HepG2 (cell line): ENCODE data around the gene LRRC27. TPM values are rescaled to one million over a fixed set of nuclear protein-coding genes. Genes with fewer than 3 reads are reported as not detected.
A peak's percentile ranks its signal among the peaks of the same experiment; 100 is the strongest.

Experiments used
- IRX3 ChIP-seq: sonication (generic); formaldehyde crosslinking; IDR thresholded peaks from 2 replicates; pipeline ENCODE4 v1.8.1; 2023; ENCODE audit warnings: mild to moderate bottlenecking, low read depth, missing genetic modification reagents, borderline replicate concordance
- KLF13 ChIP-seq: sonication (generic); formaldehyde crosslinking; IDR thresholded peaks from 2 replicates; pipeline ENCODE4 v1.4.0; 2020; ENCODE audit warnings: mild to moderate bottlenecking, missing genetic modification reagents
- LBX2 ChIP-seq: sonication (generic); formaldehyde crosslinking; IDR thresholded peaks from 2 replicates; pipeline ENCODE4 v1.5.0; 2020; ENCODE audit warnings: missing genetic modification reagents, mild to moderate bottlenecking, borderline replicate concordance
- MATR3 ChIP-seq: sonication (generic); formaldehyde crosslinking; IDR thresholded peaks from 2 replicates; pipeline ENCODE4 v1.4.0; 2020; ENCODE audit warnings: missing genetic modification reagents
- NCOA1 ChIP-seq: sonication (generic); formaldehyde crosslinking; IDR thresholded peaks from 2 replicates; pipeline ENCODE4 v1.9.0; 2021; ENCODE audit warnings: missing genetic modification reagents
- NR0B2 ChIP-seq: sonication (generic); formaldehyde crosslinking; IDR thresholded peaks from 2 replicates; pipeline ENCODE4 v1.4.0; 2020; ENCODE audit warnings: mild to moderate bottlenecking, missing genetic modification reagents
- SIN3B ChIP-seq: fragments of 150-350 bp; IDR thresholded peaks from 2 replicates; pipeline ENCODE4 v1.6.1; 2014; ENCODE audit warnings: low read length
- SMAD1 ChIP-seq: sonication (generic); formaldehyde crosslinking; IDR thresholded peaks from 2 replicates; pipeline ENCODE4 v1.4.0; 2020; ENCODE audit warnings: missing genetic modification reagents, low read depth, mild to moderate bottlenecking, borderline replicate concordance
- SMAD9 ChIP-seq: sonication (generic); formaldehyde crosslinking; IDR thresholded peaks from 2 replicates; pipeline ENCODE4 v1.5.1; 2020; ENCODE audit warnings: mild to moderate bottlenecking, missing genetic modification reagents
- SRSF1 ChIP-seq: fragments of 200-400 bp; formaldehyde crosslinking; optimal IDR thresholded peaks from 2 replicates; pipeline ENCODE3; 2017; ENCODE audit warnings: mild to moderate bottlenecking, low read depth, low read length, moderate library complexity
- SRY ChIP-seq: sonication (generic); formaldehyde crosslinking; IDR thresholded peaks from 2 replicates; pipeline ENCODE4 v1.8.0; 2022; ENCODE audit warnings: mild to moderate bottlenecking, missing genetic modification reagents
- TCF7L2 ChIP-seq: IDR thresholded peaks from 2 replicates; pipeline ENCODE4 v1.6.1; 2011; ENCODE audit warnings: mild to moderate bottlenecking, low read depth, low read length, moderate library complexity
- TGIF2 ChIP-seq: IDR thresholded peaks from 2 replicates; pipeline ENCODE4 v1.6.1; 2016; ENCODE audit warnings: control low read depth, missing compliant biosample characterization
- ZKSCAN5 ChIP-seq: sonication (generic); formaldehyde crosslinking; IDR thresholded peaks from 2 replicates; pipeline ENCODE4 v1.5.1; 2020; ENCODE audit warnings: mild to moderate bottlenecking, missing genetic modification reagents
- ZMYM2 ChIP-seq: sonication (generic); formaldehyde crosslinking; IDR thresholded peaks from 2 replicates; pipeline ENCODE4 v1.8.0; 2022; ENCODE audit warnings: mild to moderate bottlenecking, missing genetic modification reagents
- ZNF136 ChIP-seq: sonication (generic); formaldehyde crosslinking; IDR thresholded peaks from 2 replicates; pipeline ENCODE4 v1.8.1; 2022; ENCODE audit warnings: low read depth, mild to moderate bottlenecking, moderate library complexity, missing genetic modification reagents
- ZNF367 ChIP-seq: sonication (generic); formaldehyde crosslinking; IDR thresholded peaks from 2 replicates; pipeline ENCODE4 v1.4.0; 2020; ENCODE audit warnings: missing genetic modification reagents, borderline replicate concordance
- ZNF644 ChIP-seq: IDR thresholded peaks from 2 replicates; pipeline ENCODE4 v1.6.1; 2016; ENCODE audit warnings: low read depth
- ZNF670 ChIP-seq: sonication (generic); formaldehyde crosslinking; IDR thresholded peaks from 2 replicates; pipeline ENCODE4 v1.8.0; 2022; ENCODE audit warnings: mild to moderate bottlenecking, missing genetic modification reagents, borderline replicate concordance
- ZNF766 ChIP-seq: sonication (generic); formaldehyde crosslinking; IDR thresholded peaks from 2 replicates; pipeline ENCODE4 v1.5.0; 2020; ENCODE audit warnings: missing genetic modification reagents, borderline replicate concordance
- polyA plus RNA-seq, 8 experiments: library from polyadenylated mRNA; depleted of rRNA in 3 of 8; stranded (reverse) in 7 of 8; unstranded in 1 of 8; fragments of >200 nt; fragmentation: Illumina TruSeq in 4 of 8; extraction: Trizol in 4 of 8; gene quantifications; 2 replicates each; pipeline versions ENCODE4 v1.2.1 to v1.2.3, GENCODE V29; 2011 to 2016; ENCODE audit warnings: low read depth in 4 of 8, missing spikeins in 1 of 8, mixed read lengths in 1 of 8; ENCODE audit not compliant: insufficient read depth in 1 of 8
- total RNA-seq, 5 experiments: library from RNA; depleted of rRNA; stranded (reverse); fragments of >200 nt; fragmentation: Illumina TruSeq; extraction: Trizol; gene quantifications; 2 replicates each; pipeline ENCODE4 v1.2.3, GENCODE V29; 2016; ENCODE audit warnings: low read depth in 1 of 5
- TF ChIP-seq, protein P1 (sequence below): sonication (generic); formaldehyde crosslinking; IDR thresholded peaks from 2 replicates; pipeline ENCODE4 v1.5.0; 2020; ENCODE audit warnings: missing genetic modification reagents
- TF ChIP-seq, protein P2 (sequence below): sonication (generic); formaldehyde crosslinking; conservative IDR thresholded peaks from 2 replicates; pipeline ENCODE4 v1.8.0; 2022; ENCODE audit warnings: missing genetic modification reagents
- TF ChIP-seq, protein P3 (sequence below): IDR thresholded peaks from 2 replicates; pipeline ENCODE4 v1.6.1; 2016; ENCODE audit warnings: low read depth, control low read depth
- TF ChIP-seq, protein P4 (sequence below): IDR thresholded peaks from 2 replicates; pipeline ENCODE4 v1.6.1; 2018; ENCODE audit warnings: missing genetic modification reagents

The LRRC27 gene
- total and polyA plus RNA-seq, 2 of the 13 experiments (the other 11 are each of a cell fraction or from before 2014, with no cell fraction given) = 4.2 to 4.6 TPM

GRCh38 chr10:132395704-132396493 lies 63.9 kb downstream of the LRRC27 start (continued):
- TF ChIP-seq MATR3 (CRISPR knock-in tag) (no peak), ZNF367 (no peak), NR0B2 (CRISPR knock-in tag) (no peak), ZKSCAN5 (CRISPR knock-in tag) (no peak), ZNF136 (CRISPR knock-in tag) (no peak), TCF7L2 (no peak), NCOA1 (CRISPR knock-in tag) (no peak), SMAD9 (CRISPR knock-in tag) (no peak), ZNF670 (CRISPR knock-in tag) (no peak), SRSF1 (no peak), TGIF2 (CRISPR knock-in tag) (no peak), ZMYM2 (CRISPR knock-in tag) (no peak), LBX2 (CRISPR knock-in tag) (no peak), ZNF644 (CRISPR knock-in tag) (no peak), SRY (CRISPR knock-in tag) (no peak), SMAD1 (no peak), SIN3B (no peak), ZNF766 (CRISPR knock-in tag) (no peak), IRX3 (CRISPR knock-in tag) (0 out of 2 replicates have a peak, but pooled peaks have one; percentile 48), KLF13 (CRISPR knock-in tag) (no peak)
- TF ChIP-seq, protein P1, sequence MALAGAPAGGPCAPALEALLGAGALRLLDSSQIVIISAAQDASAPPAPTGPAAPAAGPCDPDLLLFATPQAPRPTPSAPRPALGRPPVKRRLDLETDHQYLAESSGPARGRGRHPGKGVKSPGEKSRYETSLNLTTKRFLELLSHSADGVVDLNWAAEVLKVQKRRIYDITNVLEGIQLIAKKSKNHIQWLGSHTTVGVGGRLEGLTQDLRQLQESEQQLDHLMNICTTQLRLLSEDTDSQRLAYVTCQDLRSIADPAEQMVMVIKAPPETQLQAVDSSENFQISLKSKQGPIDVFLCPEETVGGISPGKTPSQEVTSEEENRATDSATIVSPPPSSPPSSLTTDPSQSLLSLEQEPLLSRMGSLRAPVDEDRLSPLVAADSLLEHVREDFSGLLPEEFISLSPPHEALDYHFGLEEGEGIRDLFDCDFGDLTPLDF = 0 out of 2 replicates have a peak, but pooled peaks have one; percentile 64
- TF ChIP-seq, protein P2, sequence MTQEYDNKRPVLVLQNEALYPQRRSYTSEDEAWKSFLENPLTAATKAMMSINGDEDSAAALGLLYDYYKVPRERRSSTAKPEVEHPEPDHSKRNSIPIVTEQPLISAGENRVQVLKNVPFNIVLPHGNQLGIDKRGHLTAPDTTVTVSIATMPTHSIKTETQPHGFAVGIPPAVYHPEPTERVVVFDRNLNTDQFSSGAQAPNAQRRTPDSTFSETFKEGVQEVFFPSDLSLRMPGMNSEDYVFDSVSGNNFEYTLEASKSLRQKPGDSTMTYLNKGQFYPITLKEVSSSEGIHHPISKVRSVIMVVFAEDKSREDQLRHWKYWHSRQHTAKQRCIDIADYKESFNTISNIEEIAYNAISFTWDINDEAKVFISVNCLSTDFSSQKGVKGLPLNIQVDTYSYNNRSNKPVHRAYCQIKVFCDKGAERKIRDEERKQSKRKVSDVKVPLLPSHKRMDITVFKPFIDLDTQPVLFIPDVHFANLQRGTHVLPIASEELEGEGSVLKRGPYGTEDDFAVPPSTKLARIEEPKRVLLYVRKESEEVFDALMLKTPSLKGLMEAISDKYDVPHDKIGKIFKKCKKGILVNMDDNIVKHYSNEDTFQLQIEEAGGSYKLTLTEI (CRISPR knock-in tag) = no peak
- TF ChIP-seq, protein P3, sequence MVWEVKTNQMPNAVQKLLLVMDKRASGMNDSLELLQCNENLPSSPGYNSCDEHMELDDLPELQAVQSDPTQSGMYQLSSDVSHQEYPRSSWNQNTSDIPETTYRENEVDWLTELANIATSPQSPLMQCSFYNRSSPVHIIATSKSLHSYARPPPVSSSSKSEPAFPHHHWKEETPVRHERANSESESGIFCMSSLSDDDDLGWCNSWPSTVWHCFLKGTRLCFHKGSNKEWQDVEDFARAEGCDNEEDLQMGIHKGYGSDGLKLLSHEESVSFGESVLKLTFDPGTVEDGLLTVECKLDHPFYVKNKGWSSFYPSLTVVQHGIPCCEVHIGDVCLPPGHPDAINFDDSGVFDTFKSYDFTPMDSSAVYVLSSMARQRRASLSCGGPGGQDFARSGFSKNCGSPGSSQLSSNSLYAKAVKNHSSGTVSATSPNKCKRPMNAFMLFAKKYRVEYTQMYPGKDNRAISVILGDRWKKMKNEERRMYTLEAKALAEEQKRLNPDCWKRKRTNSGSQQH (CRISPR knock-in tag) = no peak
- TF ChIP-seq, protein P4, sequence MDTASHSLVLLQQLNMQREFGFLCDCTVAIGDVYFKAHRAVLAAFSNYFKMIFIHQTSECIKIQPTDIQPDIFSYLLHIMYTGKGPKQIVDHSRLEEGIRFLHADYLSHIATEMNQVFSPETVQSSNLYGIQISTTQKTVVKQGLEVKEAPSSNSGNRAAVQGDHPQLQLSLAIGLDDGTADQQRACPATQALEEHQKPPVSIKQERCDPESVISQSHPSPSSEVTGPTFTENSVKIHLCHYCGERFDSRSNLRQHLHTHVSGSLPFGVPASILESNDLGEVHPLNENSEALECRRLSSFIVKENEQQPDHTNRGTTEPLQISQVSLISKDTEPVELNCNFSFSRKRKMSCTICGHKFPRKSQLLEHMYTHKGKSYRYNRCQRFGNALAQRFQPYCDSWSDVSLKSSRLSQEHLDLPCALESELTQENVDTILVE (CRISPR knock-in tag) = no peak
